K562 (cell line): ENCODE data around the gene NUP98. TPM values are rescaled to one million over a fixed set of nuclear protein-coding genes. Genes with fewer than 3 reads are reported as not detected.

Experiments used
- BCLAF1 ChIP-seq, 2 experiments: fragments of 450-650 bp in 1 of 2; IDR thresholded peaks; 2 replicates each; pipeline ENCODE4 v1.6.1; 2011 to 2017; ENCODE audit warnings: low read depth in 2 of 2, antibody characterized with exemption in 1 of 2, borderline replicate concordance in 1 of 2, low read length in 1 of 2, mild to moderate bottlenecking in 1 of 2, mixed read lengths in 1 of 2; ENCODE audit not compliant: control insufficient read depth in 1 of 2
- BHLHE40 ChIP-seq: IDR thresholded peaks from 2 replicates; pipeline ENCODE4 v1.6.1; 2011; ENCODE audit warnings: low read length, improper control_type of control experiment
- C11orf30 ChIP-seq: fragments of 450-650 bp; IDR thresholded peaks from 2 replicates; pipeline ENCODE4 v1.6.1; 2016; ENCODE audit warnings: low read depth, mild to moderate bottlenecking
- FIP1L1 ChIP-seq: fragments of 200-400 bp; formaldehyde crosslinking; IDR thresholded peaks from 2 replicates; pipeline ENCODE4 v1.6.1; 2018; ENCODE audit warnings: mild to moderate bottlenecking, low read depth, low read length; ENCODE audit not compliant: poor library complexity, severe bottlenecking
- GATAD2A ChIP-seq: fragments of 450-650 bp; IDR thresholded peaks from 2 replicates; pipeline ENCODE4 v1.6.1; 2017
- IRF2 ChIP-seq: sonication (generic); formaldehyde crosslinking; IDR thresholded peaks from 2 replicates; pipeline ENCODE4 v1.8.1; 2022; ENCODE audit warnings: mild to moderate bottlenecking, missing genetic modification reagents
- LCOR ChIP-seq: sonication (generic); formaldehyde crosslinking; IDR thresholded peaks from 2 replicates; pipeline ENCODE4 v1.8.0; 2022; ENCODE audit warnings: mild to moderate bottlenecking, missing genetic modification reagents
- MLLT1 ChIP-seq, 2 experiments: fragments of 450-650 bp; IDR thresholded peaks; 2 replicates each; pipeline ENCODE4 v1.6.1; 2016
- NFE2L1 ChIP-seq: fragments of 450-650 bp; IDR thresholded peaks from 2 replicates; pipeline ENCODE4 v1.6.1; 2016; ENCODE audit warnings: missing genetic modification characterization, low read depth, mild to moderate bottlenecking, missing compliant biosample characterization, moderate library complexity, borderline replicate concordance
- NONO ChIP-seq, 2 experiments: fragments of 200-400 bp in 1 of 2; fragments of 450-650 bp in 1 of 2; formaldehyde crosslinking in 1 of 2; IDR thresholded peaks; 2 replicates each; pipeline ENCODE4 v1.6.1; 2017; ENCODE audit warnings: low read depth in 2 of 2, mild to moderate bottlenecking in 2 of 2, moderate library complexity in 2 of 2, low read length in 1 of 2
- PHF21A ChIP-seq: fragments of 450-650 bp; IDR thresholded peaks from 2 replicates; pipeline ENCODE4 v1.6.1; 2017; ENCODE audit warnings: low read depth, borderline replicate concordance
- PPARD ChIP-seq: fragments of 250-450 bp; sonication (Bioruptor Pico); IDR thresholded peaks from 2 replicates; pipeline ENCODE4 v1.8.0; 2022; ENCODE audit warnings: inconsistent platforms, mild to moderate bottlenecking, moderate library complexity
- SNAPC5 ChIP-seq: fragments of 250-450 bp; sonication (Bioruptor Pico); IDR thresholded peaks from 2 replicates; pipeline ENCODE4 v1.8.0; 2021; ENCODE audit warnings: moderate library complexity, mild to moderate bottlenecking, inconsistent platforms
- ZBTB8A ChIP-seq: fragments of 450-650 bp; IDR thresholded peaks from 2 replicates; pipeline ENCODE4 v1.6.1; 2018; ENCODE audit warnings: mild to moderate bottlenecking, moderate library complexity; ENCODE audit not compliant: partially characterized antibody
- ZNF239 ChIP-seq: fragments of 250-450 bp; sonication (Bioruptor Pico); IDR thresholded peaks from 2 replicates; pipeline ENCODE4 v1.4.0; 2020; ENCODE audit warnings: mild to moderate bottlenecking
- ZNF274 ChIP-seq: IDR thresholded peaks from 2 replicates; pipeline ENCODE4 v1.6.1; 2011; ENCODE audit warnings: low read depth, mild to moderate bottlenecking, low read length, moderate library complexity, borderline replicate concordance
- ZNF75A ChIP-seq: fragments of 450-650 bp; formaldehyde crosslinking; IDR thresholded peaks from 2 replicates; pipeline ENCODE4 v1.4.0; 2020; ENCODE audit warnings: mild to moderate bottlenecking
- polyA plus RNA-seq, 8 experiments: library from polyadenylated mRNA; depleted of rRNA in 4 of 8; stranded (reverse) in 5 of 8; unstranded in 3 of 8; fragments of >200 nt; fragmentation: Nextera tagmentation in 2 of 8; fragmentation: Illumina TruSeq in 1 of 8; extraction: Ambion mirVana in 2 of 8; extraction: Trizol in 1 of 8; gene quantifications; 2 replicates each; pipeline versions ENCODE4 v1.2.1 to v1.2.3, GENCODE V29; 2011 to 2014; ENCODE audit warnings: inconsistent platforms in 1 of 8, missing spikeins in 1 of 8
- total RNA-seq, 7 experiments: library from RNA; depleted of rRNA in 6 of 7; stranded (reverse); fragments of >200 nt in 6 of 7; fragmentation: Illumina TruSeq in 2 of 7; extraction: Trizol in 2 of 7; gene quantifications; 2 replicates each; pipeline versions ENCODE4 v1.2.1 to v1.2.3, GENCODE V29; 2011 to 2021; ENCODE audit warnings: low replicate concordance in 1 of 7
- TF ChIP-seq, protein P1 (sequence below): IDR thresholded peaks from 2 replicates; pipeline ENCODE4 v1.6.1; 2011; ENCODE audit warnings: borderline replicate concordance, low read depth, mild to moderate bottlenecking, moderate library complexity, low read length; ENCODE audit not compliant: insufficient read depth, poor library complexity, severe bottlenecking

The NUP98 gene
- total and polyA plus RNA-seq, 9 of the 15 experiments (the other 6 are each of a cell fraction or from before 2014, with no cell fraction given): 45.1 to 196 (median 130) TPM

DNA sequence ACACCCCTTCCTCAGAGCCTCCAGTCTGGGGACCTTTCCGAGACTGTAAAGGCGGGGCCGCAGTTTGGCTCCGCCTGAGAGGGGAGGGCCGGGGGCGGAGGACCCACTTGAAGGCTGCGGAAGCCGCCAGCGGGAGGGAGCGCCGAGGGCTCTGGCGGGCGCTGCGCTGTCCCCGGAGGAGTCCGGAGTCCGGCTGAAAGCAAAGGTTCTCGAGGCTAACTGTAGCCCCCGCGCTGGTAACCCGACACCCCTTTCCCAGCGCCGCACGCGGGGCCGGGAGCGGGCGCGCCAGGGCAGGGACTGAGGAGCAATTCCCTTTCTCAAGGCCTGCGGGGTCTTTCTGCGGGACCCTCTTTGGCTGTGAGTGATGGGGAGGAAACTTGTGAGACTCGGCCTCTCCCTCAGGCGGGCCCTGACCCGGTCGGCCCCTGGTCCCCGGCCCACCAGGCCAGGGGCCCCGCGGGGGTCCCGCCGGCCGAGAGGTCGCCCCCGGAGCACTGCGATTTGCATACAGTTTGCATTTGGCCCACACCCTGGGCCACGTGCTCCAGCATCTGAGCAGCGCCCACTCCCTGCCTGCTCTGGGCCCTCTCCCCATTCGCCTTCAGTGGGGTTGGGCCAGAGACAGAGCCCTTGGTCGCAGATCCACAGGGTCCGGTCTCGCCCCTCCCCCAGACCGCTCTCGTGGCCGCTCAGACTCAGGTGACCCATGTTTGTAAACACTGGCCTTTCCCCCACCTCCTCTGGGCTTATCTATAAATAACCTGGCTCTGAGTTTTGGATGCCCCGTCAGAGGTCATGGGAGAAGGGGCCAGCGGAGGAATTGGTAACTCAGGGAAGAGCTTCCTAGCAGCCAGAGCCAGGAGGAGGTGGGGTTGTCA lies 155.0 kb downstream of the NUP98 start (continued):
- TF ChIP-seq NFE2L1 (tag) (no peak), LCOR (CRISPR knock-in tag) (no peak), SNAPC5 (CRISPR knock-in tag) (no peak), PHF21A (no peak), ZBTB8A (no peak), ZNF239 (CRISPR knock-in tag) (no peak), GATAD2A (0 out of 2 replicates have a peak, but pooled peaks have one; percentile 15), IRF2 (CRISPR knock-in tag) (no peak), ZNF75A (CRISPR knock-in tag) (no peak), BCLAF1 (IDR thresholded peaks at IDR 0.05; ENCODE audit: borderline replicate concordance in 1 of 2, control insufficient read depth in 1 of 2, low read depth in 2 of 2, low read length in 1 of 2) (no peak), ZNF274 (no peak), MLLT1 (IDR thresholded peaks at IDR 0.05) (peak in 1 of 2 experiments; percentile 95; a peak in 2 of 4 replicates), C11orf30 (no peak), FIP1L1 (peak; percentile 35), NONO (IDR thresholded peaks at IDR 0.05; ENCODE audit: low read depth in 2 of 2, low read length in 1 of 2) (no peak), PPARD (no peak), BHLHE40 (peak; percentile 76)
- TF ChIP-seq, protein P1, sequence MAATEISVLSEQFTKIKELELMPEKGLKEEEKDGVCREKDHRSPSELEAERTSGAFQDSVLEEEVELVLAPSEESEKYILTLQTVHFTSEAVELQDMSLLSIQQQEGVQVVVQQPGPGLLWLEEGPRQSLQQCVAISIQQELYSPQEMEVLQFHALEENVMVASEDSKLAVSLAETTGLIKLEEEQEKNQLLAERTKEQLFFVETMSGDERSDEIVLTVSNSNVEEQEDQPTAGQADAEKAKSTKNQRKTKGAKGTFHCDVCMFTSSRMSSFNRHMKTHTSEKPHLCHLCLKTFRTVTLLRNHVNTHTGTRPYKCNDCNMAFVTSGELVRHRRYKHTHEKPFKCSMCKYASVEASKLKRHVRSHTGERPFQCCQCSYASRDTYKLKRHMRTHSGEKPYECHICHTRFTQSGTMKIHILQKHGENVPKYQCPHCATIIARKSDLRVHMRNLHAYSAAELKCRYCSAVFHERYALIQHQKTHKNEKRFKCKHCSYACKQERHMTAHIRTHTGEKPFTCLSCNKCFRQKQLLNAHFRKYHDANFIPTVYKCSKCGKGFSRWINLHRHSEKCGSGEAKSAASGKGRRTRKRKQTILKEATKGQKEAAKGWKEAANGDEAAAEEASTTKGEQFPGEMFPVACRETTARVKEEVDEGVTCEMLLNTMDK: no peak
